HL-60 (cell line): Measurements from ENCODE around the gene CNTN6.

Source experiments
- DNase-seq, 2 experiments: peaks; one replicate each; pipeline ENCODE4 v3.0.0-alpha.2; 2010 to 2020; ENCODE audit warnings: low read depth in 1 of 2, low spot score in 1 of 2
- H3K27ac ChIP-seq: fragments of 250-450 bp; sonication (Bioruptor Pico); replicated peaks from 2 replicates; pipeline ENCODE4 v1.5.1; 2020; ENCODE audit warnings: mild to moderate bottlenecking, moderate library complexity
- H3K27me3 ChIP-seq: fragments of 250-450 bp; sonication (Bioruptor Pico); 2 replicates; pipeline ENCODE4 v1.5.1; 2021; ENCODE audit warnings: mild to moderate bottlenecking, moderate library complexity; ENCODE audit not compliant: insufficient read depth, poor library complexity, severe bottlenecking
- H3K4me3 ChIP-seq: replicated peaks from 2 replicates; pipeline ENCODE4 v1.5.1; 2011; ENCODE audit warnings: mild to moderate bottlenecking, control low read depth, low read length; ENCODE audit not compliant: insufficient read depth
- CTCF ChIP-seq: IDR thresholded peaks from one replicate; pipeline ENCODE4 v1.5.1; 2011; ENCODE audit warnings: low read length, control low read depth, inconsistent platforms; ENCODE audit not compliant: insufficient read depth
- GABPA ChIP-seq: IDR thresholded peaks from 2 replicates; pipeline ENCODE4 v1.6.1; 2012; ENCODE audit warnings: low read depth
- POLR2AphosphoS5 ChIP-seq: IDR thresholded peaks from 2 replicates; pipeline ENCODE4 v1.6.1; 2012; ENCODE audit warnings: low read depth
- REST ChIP-seq: IDR thresholded peaks from 2 replicates; pipeline ENCODE4 v1.6.1; 2012; ENCODE audit warnings: low read depth; ENCODE audit not compliant: insufficient replicate concordance
- SPI1 ChIP-seq: IDR thresholded peaks from 2 replicates; pipeline ENCODE4 v1.6.1; 2012; ENCODE audit warnings: low read depth, mild to moderate bottlenecking, borderline replicate concordance
- long read RNA-seq: library from polyadenylated mRNA; unstranded; transcript quantifications from one replicate; pipeline ENCODE4 v2.0.0, GENCODE V29; 2020

Gene CNTN6
- long read RNA-seq: 0 reads

GRCh38 chr3:1092771-1093170 is at the start of gene CNTN6:
Gene CNTN6 (plus strand): TSS chr3:1093024. CDS start chr3:1148009, 54,985 bp downstream.
- Histone ChIP-seq H3K27me3 (no peaks in the 10 kb centered on the region), H3K27ac (no peak within 1 kb of the TSS), H3K4me3 (no peak within 1 kb of the TSS)
- DNase-seq: no peak
- no peak for TF ChIP-seq GABPA
- no peak for TF ChIP-seq SPI1

GRCh38 chr3:1048558-1048957 is 44.3 kb upstream of the CNTN6 start:
- Histone ChIP-seq H3K27ac (no peak overlapping the region), H3K4me3 (no peak overlapping the region), H3K27me3 (no peaks in the 10 kb centered on the region)
- no peak for TF ChIP-seq SPI1
- TF ChIP-seq GABPA: no peak
- TF ChIP-seq REST: no peak
- no peak for TF ChIP-seq POLR2AphosphoS5
- TF ChIP-seq CTCF: no peak
- DNase-seq: no peak

- Histone ChIP-seq H3K27ac (no peak overlapping the region), H3K4me3 (no peak overlapping the region), H3K27me3 (no peaks in the 10 kb centered on the region)
- TF ChIP-seq SPI1: no peak
- no peak for TF ChIP-seq GABPA
- TF ChIP-seq CTCF: no peak
- no peak for TF ChIP-seq POLR2AphosphoS5
- no peak for TF ChIP-seq REST
- no peak for DNase-seq
Observed at GRCh38 chr3:1055870-1056269, 37.0 kb upstream of the CNTN6 start.

- H3K4me3 ChIP-seq: no peak overlapping the region
- DNase-seq: no peak
- no peaks in the 10 kb centered on the region for H3K27me3 ChIP-seq
- H3K27ac ChIP-seq: no peak overlapping the region
- TF ChIP-seq POLR2AphosphoS5 (no peak), CTCF (no peak), REST (no peak), SPI1 (no peak), GABPA (no peak)
Observed at GRCh38 chr3:1056744-1057143, 36.1 kb upstream of the CNTN6 start.
